Activated T-cell treated with anti-CD3 and anti-CD28 coated beads for 1 hour (primary cell): Measurements from ENCODE around the gene NCBP1.
"Not testable (repeated sequence)": the region's sequence is repeated elsewhere in the genome, so short reads cannot be mapped to it uniquely, and the experiment has no call there.

ENCODE experiments used
- DNase-seq: peaks from one replicate; pipeline ENCODE4 v3.0.0-alpha.2; 2020; ENCODE audit warnings: low read depth

The NCBP1 gene

DNA sequence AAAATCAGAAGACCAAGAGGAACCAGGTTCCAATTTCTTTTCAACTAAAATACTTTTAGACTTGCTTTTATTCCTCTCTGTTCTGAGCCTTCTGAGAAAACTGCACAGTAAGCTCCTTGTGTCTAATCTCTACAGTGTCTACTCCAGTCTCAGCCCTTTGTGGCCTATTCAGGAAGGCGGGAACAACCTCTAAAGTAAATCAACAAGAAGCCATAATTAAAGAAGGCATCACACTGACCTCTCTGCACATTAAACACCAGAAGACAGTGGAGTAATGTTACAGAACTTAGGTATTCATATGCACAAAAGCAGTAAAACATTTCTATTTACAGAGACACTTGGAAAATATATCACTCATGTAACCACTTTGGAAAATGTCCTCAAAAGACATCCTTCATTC lies 48.6 kb downstream of the NCBP1 start:
- no peak for DNase-seq

DNA sequence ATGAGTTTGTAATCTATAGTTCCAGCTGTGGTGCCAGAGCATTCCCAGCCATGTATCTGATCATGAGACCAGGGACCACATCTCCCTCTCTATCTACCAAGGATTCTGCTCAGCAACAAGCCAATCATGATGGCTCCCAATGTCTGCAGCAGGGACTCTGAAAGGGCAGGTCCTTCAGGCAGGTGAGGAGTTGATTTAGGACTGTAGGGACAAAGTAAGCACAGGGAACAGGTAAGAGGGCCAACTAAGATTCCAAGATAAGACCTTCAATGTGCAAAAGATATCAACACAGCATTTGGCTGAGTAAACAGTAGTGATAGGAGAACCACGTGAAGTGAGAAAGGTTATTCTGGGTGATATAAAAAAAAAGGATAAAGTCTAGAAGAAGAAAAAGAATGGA lies 55.0 kb downstream of the NCBP1 start:
- DNase-seq = no peak

DNA sequence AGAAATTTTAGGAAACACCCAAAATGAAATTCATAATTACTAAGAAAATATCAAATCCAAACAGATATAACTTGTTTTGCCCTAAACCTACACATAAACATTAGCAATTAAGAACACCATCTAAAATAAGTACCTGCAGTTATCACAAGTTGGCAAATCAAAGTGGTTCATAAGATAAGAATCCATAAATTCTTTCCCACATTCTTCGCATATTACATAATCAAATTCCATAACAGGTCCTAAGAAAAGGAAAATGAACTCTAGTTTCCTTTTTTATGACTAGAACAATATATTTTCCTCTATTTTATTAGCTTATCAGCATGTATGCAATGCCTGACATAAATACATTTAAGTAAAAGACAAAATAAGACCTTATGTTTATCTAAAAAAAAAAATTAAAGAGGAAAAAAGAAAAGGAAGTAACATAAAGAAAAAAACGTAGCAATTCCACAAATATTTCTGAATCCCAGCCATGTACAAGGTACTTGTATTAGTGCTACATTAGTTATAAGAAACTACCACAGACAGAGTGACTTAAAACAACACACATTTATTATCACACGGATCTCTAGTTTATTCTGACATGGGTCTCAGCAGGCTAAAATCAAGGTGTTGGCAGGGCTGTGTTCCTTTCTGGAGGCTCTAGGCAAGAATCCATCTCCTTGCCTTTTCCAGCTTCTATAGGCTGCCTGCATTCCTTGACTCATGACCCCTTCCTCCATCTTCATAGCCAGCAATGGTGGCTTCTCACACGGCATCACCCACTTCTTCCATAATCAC lies 56.0 kb downstream of the NCBP1 start:
- DNase-seq = no peak

DNA sequence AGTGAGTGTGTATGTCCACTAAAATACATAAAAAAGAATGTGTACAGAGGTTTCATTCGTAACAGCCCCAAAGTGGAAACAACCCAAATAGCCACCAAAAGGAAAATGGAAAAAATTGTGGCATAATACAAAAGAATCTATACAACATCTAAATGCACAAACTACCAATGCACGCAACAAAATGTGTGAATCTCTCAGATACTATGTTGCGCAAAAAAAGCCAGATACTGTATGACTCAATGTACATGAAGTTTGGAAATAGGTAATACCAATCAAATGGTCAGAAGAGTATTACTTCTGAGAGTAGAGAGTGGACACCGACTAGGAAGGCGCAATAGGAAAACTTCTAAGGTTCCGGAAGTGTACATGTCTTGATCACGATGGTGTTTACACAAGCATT lies 61.1 kb downstream of the NCBP1 start:
- no peak for DNase-seq

DNA sequence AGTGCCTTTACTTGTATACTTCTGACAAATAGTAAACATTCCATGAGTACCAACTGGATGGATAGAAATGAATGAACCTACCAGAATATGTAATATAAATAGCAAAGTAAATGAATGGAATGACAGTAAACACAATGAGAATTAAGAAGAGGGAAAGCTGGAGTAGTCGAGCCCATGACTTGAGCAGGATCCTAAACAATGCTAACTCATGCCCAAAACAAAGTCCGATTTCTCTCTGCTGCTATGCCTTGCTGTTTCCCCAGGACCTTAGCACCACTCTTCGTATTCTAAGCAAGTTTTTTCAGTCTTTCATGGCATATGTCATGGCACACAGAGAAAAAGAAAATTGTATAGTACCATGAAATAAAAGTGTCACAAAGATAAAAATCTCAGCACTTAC lies 61.8 kb downstream of the NCBP1 start:
- no peak for DNase-seq

DNA sequence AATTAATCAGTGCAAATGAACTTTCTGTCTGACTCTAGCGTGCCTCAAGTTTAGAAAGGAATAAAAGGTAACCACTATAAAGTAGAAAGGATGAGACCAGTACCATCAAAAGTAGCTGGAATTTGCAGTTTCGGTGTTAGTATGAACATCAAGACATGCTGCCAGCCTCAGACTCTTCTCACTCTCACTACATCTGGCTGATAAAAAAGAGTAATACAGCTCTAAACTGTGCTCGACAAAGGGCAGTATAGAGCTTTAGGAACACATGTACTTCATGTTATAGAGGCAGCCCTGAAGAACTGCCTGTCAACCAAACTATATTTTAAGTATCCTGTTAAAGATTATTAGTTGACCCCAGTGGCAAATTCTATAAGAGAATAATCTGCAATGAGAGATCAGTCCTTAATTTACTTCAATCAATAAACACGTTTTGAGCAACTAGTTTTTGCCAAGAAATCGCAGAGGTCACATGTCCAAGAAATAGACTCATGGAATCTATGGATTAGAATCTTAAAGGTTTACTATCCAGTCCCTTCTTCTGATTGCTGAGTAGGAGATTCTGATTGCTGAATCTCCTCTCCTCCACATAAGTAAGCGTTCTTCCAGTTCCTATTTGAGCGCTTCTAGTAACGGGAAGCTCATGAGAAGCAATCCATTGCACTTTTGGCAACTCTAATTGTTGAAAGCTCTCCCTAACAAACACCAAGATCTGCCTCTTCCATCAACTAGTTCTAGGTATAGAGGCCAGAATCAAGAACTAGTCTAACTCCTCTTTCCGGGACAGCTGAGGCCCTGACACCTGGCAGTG lies 62.6 kb downstream of the NCBP1 start:
- DNase-seq = no peak

DNA sequence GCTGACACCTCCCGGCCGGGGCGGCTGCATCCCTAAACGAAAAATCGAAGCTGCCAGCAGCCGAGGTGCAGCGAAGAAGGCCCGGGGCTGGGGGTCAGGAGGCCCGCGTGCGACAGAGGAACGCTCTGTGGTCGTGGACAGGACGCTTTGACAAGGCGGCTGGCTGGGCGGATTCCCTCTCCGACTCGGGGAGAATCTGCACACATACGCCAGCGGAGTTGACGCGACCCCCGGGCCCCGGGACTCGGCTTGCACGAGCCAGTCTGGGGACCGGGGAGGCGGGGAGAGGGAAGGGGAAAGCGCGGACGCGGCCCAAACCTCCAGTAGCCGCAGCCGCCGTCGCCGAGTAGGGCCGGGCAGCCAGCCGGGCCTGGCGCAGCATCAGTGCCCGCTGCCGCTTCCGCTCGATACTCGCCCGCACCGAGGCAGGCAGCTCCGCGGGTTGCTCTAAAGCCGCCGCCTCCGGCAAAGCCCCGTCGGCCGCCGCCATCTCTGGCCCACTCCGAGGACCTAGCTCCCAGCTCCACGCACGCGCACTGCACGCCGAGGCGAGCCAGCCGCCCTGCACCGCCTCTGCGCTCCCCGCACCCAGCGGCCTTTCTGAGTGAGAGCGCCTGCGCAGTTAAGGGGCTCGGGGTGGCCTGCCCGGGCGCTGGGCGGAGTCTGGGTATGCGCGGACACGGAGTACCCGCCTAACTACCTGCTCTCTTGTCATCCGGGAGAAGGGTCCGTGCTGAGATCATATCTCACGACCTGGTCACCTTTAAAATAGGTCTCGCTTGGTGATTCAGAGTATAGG lies 63.4 kb downstream of the NCBP1 start, which contains the start of gene XPA:
Gene XPA (minus strand): TSS at position 538 of the 799 bp plus-strand sequence. CDS start 48 bp downstream, at position 490.
- peak; percentile 97 for DNase-seq

DNA sequence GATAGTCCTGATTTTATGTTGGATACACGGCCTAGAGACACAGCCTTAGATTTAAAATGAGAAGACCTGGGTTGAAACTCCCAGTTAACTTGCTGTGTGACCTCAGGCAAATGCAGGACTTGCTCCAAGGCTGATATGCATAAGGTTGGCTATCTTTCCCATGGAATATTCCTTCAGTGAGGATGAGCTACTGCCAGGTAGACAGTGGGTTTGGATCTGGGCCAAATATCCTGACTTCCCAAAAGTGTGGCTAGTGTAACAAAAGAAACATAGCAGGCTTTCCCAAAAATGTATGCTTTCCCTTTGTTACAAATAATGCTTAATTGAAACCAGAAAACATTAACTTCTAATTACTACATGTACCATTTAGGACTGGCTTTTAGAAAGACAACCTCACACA lies 64.2 kb downstream of the NCBP1 start:
- DNase-seq = no peak

DNA sequence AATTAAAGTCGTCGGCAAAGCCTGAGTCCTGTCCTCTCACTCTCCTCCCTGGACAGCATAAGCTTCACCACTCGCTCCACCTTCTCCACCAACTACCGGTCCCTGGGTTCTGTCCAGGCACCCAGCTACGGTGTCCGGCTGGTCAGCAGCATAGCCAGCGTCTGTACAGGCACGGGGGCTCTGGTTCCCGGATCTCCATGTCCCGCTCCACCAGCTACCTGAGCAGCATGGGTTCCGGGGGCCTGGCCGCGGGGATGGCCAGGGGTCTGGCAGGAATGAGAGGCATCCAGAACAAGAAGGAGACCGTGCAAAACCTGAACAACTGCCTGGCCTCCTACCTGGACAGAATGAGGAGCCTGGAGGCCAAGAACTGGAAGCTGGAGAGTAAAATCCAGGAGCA lies 65.2 kb downstream of the NCBP1 start:
- no peak for DNase-seq

DNA sequence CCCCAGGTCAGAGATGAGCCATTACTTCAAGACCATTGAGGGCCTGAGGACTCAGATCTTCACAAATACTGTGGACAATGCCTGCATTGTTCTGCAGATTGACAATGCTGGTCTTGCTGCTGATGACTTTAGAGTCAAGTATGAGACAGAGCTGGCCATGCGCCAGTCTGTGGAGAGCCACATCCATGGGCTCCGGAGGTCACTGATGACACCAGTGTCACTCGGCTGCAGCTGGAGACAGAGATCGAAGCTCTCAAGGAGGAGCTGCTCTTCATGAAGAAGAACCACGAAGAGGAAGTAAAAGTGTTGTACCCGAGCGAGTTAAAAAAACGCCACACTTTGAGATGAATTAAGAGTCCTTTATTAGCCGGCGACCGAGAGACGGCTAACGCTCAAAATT lies 65.7 kb downstream of the NCBP1 start:
- DNase-seq = not testable (repeated sequence)

DNA sequence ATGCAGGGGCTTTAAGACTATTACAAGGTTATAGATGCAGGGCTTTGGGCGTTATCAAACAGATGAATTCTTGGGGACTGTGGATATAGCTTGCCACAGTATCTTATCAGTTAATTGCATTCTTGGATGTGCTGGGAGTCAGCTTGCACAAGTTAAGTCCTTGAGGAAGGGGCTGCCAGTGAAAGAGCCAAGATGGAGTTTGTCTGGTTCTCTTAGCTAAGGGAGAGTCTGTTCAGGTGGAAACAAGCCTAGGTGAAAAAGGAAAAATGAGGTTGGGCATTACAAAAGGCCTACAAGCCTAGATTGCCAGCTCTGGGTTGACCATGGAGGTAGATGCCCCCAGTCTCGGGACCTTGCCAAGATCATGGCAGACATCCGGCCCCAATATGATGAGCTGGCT lies 66.2 kb downstream of the NCBP1 start:
- DNase-seq = not testable (repeated sequence)

DNA sequence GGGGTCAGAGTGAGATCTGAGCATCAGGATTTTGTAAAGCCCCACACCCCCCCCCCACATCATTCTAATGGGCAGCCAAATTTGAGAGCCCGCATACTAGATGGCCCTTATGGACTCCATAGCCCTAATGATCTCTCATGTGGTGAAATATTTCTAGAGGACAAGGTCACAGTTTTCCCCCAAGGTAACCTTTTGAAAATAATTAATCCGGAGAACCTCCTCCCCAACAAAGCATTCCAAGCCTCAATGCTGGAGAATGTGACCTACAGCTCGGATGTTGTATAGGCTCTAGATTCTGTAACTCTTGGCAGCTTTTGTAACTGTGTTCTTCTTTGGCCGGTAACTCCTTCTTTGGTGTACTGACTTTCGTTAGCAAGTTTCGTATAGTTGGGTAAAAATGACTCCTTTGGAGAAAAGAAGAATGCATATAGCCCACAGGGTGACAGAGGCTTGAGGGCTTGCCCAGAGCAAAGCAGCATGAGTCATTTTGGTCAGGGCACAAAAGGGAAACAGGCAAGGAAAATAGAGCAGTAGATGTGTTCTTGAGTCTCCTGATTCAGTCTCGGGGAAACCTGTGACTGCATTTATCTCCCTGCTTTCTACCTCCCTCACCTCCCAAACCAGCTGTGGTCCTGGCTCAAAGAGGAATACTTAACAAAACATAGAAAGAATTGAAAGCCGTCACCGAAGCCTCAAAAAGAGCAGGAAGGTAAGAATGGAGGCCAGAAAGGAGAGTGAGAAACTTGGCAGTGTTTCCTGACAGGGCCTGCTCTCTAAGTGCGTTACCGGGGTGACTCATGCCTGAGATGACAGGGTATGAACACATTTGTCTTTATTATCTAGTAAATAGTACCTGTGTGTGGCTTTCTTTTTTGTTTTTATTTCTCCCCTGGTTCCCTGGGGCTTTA lies 70.1 kb downstream of the NCBP1 start:
- no peak for DNase-seq

DNA sequence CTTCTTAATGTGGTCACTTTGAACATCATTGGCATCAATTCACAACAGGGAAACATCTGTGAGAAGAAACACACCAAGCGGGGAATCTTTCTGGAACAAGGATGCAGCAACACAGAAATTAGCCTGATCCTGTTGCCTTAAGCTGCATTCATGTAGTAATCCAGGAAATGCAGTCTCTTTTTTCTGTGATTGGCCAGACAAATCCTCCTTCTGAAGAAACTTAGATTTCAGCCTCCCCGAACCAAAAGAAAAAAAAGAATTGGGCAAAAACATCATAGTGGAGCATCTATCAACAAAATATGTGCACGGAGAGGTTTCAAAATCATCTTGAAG lies 70.7 kb downstream of the NCBP1 start:
- DNase-seq = no peak

DNA sequence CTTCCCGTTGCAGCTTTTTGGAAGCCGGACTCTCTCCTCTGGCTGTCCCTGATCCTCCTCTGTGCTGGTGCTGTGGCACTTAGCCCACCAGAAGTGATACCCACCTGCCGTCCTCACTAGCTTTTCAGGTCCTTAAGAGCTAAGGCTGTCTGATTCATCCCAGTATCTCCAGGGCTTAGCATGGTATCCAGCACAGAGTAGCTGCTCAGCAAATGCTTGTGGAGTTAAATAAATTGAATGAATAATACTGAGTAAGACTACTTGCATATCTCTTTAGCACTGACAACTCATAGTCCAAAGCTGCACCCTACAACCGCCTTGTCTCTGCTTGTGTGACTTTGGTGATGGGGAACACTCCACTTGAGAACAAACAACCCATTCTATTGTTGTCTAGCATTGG lies 71.2 kb downstream of the NCBP1 start:
- no peak for DNase-seq

DNA sequence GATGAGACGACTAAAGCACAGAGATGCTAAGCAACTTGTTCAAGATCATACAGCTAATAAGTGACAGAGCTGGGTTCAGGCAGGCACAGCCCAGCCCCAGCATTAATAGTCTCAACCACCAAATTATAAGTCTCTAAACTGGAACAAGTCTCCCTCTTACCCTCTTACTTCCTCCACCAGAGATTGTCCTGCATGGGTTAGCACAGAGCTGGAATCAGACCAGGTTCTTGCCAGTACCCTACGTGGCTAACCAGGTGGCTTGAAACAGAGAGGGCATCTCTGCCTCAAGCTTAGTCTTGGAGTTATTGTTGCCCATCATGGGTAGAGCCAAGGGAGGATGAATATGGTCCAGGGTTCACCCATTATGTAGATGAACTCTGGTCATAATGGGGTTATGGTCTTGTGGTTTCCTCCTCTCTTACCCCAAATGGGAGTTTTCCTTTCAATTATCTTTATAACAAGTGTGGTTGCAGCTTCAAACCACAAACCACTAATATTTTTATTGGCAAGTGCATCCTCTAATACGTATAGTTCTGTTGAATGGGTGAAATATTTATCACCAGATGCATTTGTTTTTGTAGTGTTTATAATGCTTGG lies 71.8 kb downstream of the NCBP1 start:
- DNase-seq = no peak

DNA sequence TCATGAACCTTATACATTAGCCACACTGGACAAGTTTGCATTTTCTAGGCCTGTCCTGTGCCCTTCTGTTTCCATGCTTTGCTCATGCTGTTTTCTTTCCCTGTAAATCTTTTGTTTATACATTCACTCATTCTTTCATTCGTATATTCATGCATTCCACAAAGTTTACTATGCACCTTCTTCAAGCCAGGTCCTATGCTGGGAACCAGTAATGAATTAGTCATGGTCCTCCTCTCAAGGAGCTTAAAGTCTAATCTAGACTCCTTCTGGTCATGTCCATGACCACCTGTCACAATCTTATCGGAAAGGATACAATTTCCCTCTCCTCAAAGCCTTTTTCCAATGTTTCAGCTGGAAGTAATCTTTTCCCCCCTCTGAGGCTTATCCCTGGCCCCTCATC lies 72.6 kb downstream of the NCBP1 start:
- no peak for DNase-seq

DNA sequence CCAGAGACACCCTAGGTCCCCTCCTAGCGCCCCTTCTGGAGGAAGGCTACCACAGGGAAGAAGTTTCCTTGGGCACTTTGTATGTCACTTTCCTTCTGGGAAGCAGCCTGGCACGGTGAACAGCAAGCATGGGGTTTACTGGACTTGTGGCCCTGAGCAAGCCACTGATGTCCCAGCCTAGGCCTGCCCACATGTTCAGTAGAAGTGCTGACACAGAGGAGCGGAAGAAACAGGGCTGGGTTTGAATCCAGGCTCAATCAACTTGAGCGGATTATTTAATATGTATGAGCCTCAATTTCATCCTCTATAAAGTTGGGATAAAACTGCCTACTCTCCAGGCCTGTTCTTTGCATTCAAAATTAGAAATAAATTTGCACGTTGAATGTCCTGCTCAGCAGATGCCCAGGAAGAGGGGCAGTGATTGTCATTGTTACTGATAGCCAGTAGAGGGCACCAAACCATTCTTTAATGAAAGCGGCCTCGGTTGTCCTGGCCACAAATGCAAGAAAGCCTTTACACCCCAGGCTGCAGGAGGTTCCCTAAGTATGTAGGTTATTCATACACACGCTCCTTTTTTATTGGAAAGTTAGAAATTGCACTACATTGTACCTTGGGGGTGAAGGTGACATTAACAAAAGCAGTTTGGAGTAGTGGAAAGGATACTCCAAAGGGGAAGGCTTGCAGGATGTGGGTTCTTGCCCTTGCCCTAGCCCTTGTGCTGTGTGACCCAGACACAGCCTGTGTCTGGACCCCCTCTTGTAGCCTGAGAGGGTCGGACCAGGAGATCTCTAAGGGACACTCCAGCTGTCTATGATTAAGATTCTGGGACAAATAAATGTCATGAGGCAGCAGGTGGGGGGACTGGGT lies 77.0 kb downstream of the NCBP1 start:
- DNase-seq = peak; percentile 17

DNA sequence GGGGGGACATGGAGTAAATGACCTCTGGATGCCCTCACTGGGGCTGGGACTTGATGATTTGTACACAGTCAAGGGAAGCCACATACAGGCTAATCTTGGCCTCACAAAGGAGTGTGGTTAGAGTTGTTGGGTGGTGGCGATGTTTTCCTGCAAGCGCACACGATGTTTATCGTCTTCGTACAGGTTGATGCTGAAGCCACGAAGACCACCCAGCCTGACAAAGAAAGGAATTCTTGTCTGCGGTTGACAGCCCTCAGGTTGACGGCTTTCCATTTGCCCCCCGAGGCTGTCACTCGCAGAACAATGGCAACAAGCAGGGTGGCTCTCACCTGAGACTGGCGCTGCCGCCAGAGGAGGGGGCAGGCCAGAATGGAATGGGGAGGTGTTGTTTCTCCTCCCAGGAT lies 77.6 kb downstream of the NCBP1 start:
- DNase-seq = no peak

DNA sequence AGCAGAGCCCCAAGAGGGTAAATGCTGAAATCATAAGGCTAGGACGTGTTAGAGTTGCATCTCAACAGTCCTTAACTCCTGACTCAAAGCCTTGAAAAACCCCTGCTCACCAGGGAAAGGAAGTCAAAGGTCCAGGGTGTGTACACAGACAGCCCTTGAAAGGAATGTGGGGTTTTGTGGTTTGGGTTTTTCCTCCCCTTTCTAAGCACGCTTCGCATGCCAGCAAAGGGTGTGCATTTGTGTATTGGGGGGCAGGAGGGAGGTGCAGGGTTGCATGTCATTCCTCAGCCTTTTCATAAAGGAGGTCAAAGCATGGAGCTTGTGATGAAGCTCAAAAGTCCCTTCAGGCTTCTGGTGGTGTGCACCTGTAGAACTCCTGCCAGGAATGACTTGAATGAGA lies 80.8 kb downstream of the NCBP1 start:
- no peak for DNase-seq

DNA sequence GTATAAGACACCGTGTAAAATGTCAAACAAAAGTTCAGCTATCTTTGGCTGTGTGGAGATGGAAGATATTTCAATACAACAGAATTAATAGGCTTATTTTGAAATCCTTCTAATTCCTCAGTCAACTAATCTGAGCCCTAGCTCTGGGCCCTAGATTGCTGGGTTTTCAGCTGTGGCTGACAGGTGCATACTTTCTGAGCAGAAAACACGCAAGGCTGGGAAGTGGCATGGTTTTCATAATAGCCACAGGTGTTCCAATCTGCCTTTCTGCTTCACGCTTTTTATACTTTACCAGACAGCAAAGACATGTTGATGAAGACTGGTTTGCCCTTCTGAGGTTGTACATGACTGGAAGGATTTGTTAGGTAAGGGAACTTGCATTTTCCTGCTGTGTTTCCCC lies 84.2 kb downstream of the NCBP1 start:
- DNase-seq = no peak
